ENCODE data around the gene HNF1A. TPM values are rescaled to one million over a fixed set of nuclear protein-coding genes. Genes with fewer than 3 reads are reported as not detected.

Gene HNF1A
- total RNA-seq, 2 donors from 2014 or later = 0.24 to 0.42 TPM

DNA sequence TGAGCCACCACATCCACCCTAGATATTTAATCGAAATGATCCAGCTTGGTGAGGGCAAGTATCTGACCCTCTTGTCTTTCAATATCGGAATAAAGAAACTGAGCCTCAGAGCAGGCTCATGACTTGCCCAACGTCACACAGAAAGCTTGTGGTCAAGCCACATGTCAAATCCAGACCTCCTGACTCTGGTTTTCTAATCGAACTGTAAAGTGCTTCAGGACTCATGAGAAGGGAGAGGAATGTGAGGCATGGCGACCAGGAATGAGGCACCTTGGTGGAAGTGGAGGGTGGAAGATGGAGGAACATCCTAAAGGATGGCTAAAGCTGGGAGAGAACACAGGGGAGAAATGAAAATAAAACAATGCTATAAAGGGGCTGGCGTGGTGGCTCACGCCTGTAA lies 46.3 kb upstream of the HNF1A start:
- Histone ChIP-seq H3K9me3 (ENCODE audit: control insufficient read depth, low read length) (no peaks in the 10 kb centered on the region), H3K27ac (ENCODE audit: low read depth, low read length) (no peak overlapping the region), H3K27me3 (ENCODE audit: control insufficient read depth, insufficient read depth, low read length, poor library complexity, severe bottlenecking) (no peaks in the 10 kb centered on the region), H3K36me3 (ENCODE audit: control insufficient read depth, insufficient read depth, low read length) (no peaks in the 10 kb centered on the region), H3K4me1 (ENCODE audit: control insufficient read depth, insufficient read depth, low read length) (no peaks in the 10 kb centered on the region), H3K4me3 (ENCODE audit: low read length) (no peak overlapping the region), H3K9ac (ENCODE audit: extremely low read depth, low read length, poor library complexity, severe bottlenecking) (no peak overlapping the region)
- 90% methylated on average over 7 of the region's 7 CpGs for WGBS, 2 experiments (ENCODE audit: insufficient coverage in 1 of 2, insufficient read length in 1 of 2)
- no peak overlapping the region for H3K4me3 Mint-ChIP-seq
- TF ChIP-seq, protein P1, sequence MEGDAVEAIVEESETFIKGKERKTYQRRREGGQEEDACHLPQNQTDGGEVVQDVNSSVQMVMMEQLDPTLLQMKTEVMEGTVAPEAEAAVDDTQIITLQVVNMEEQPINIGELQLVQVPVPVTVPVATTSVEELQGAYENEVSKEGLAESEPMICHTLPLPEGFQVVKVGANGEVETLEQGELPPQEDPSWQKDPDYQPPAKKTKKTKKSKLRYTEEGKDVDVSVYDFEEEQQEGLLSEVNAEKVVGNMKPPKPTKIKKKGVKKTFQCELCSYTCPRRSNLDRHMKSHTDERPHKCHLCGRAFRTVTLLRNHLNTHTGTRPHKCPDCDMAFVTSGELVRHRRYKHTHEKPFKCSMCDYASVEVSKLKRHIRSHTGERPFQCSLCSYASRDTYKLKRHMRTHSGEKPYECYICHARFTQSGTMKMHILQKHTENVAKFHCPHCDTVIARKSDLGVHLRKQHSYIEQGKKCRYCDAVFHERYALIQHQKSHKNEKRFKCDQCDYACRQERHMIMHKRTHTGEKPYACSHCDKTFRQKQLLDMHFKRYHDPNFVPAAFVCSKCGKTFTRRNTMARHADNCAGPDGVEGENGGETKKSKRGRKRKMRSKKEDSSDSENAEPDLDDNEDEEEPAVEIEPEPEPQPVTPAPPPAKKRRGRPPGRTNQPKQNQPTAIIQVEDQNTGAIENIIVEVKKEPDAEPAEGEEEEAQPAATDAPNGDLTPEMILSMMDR (conservative IDR thresholded peaks at IDR 0.05) = no peak
- no peak for DNase-seq
- no peaks in the 10 kb centered on the region for H3K36me3 Mint-ChIP-seq (ENCODE audit: low read depth)
- no peak overlapping the region for H3K27ac Mint-ChIP-seq
- peaks cover 2% of the 10 kb centered on the region for H3K27me3 Mint-ChIP-seq (ENCODE audit: insufficient read depth)
- H3K4me1 Mint-ChIP-seq = no peaks in the 10 kb centered on the region
- no peaks in the 10 kb centered on the region for H3K9me3 Mint-ChIP-seq

DNA sequence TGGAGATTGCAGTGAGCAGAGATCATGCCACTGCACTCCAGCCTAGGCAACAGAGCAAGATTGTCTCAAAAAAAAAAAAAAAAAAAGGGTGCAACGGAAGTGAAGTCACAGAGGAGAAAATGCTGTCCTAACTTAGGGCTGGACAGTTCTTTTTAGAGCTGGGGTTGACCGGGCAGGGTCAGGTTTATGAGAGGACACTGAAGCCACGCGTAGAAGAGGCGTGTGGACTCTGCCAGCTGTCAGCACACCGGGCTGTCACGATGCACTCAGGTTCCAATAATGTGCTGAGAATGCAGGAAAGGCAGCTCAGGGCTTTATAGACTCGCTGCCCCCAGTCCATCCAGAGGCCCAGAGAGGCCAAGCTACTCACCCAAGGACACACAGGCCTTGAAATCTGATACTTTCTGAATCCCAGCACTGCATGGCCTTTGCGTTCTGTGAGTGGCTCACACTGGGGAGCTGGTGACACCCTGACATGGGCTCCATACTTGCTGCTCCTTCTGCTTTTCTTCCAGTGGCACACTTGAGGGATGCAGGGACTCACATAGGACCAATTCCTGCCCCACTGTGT lies 45.3 kb upstream of the HNF1A start:
- Histone ChIP-seq H3K27me3 (ENCODE audit: control insufficient read depth, insufficient read depth, low read length, poor library complexity, severe bottlenecking) (no peaks in the 10 kb centered on the region), H3K4me1 (ENCODE audit: control insufficient read depth, insufficient read depth, low read length) (no peaks in the 10 kb centered on the region), H3K9ac (ENCODE audit: extremely low read depth, low read length, poor library complexity, severe bottlenecking) (no peak overlapping the region), H3K27ac (ENCODE audit: low read depth, low read length) (no peak overlapping the region), H3K9me3 (ENCODE audit: control insufficient read depth, low read length) (no peaks in the 10 kb centered on the region), H3K36me3 (ENCODE audit: control insufficient read depth, insufficient read depth, low read length) (no peaks in the 10 kb centered on the region), H3K4me3 (ENCODE audit: low read length) (no peak overlapping the region)
- no peaks in the 10 kb centered on the region for H3K9me3 Mint-ChIP-seq
- TF ChIP-seq, protein P1 (conservative IDR thresholded peaks at IDR 0.05) = no peak
- no peak overlapping the region for H3K4me3 Mint-ChIP-seq
- H3K27ac Mint-ChIP-seq = no peak overlapping the region
- WGBS, 2 experiments (ENCODE audit: insufficient coverage in 1 of 2, insufficient read length in 1 of 2) = 90% methylated on average over 8 to 9 of the region's 9 CpGs
- peaks cover 4% of the 10 kb centered on the region for H3K27me3 Mint-ChIP-seq (ENCODE audit: insufficient read depth)
- no peaks in the 10 kb centered on the region for H3K36me3 Mint-ChIP-seq (ENCODE audit: low read depth)
- no peaks in the 10 kb centered on the region for H3K4me1 Mint-ChIP-seq
- DNase-seq = no peak

DNA sequence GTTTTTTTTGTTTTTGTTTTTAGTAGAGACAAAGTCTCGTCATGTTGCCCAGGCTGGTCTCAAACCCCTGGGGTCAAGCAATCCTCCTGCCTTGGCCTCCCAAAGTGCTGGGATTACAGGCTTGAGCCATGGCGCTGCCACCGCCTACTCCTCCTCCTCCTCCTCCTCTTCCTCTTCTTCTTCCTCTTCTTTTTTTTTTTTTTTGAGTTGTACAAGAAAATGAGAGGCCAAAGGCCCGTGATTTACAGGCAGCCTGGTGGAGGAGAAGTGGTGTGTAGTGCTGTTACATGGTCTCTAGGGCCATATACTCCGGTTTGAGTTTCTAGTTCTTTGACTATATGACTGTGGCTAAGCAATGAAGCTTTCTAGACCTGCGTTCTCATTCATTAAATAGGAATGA lies 44.6 kb upstream of the HNF1A start:
- 74% methylated on average over 4 of the region's 6 CpGs; no CpG with 5 or more reads in 1 of the 2 experiments for WGBS, 2 experiments (ENCODE audit: insufficient coverage in 1 of 2, insufficient read length in 1 of 2)
- Histone ChIP-seq H3K36me3 (ENCODE audit: control insufficient read depth, insufficient read depth, low read length) (no peaks in the 10 kb centered on the region), H3K9ac (ENCODE audit: extremely low read depth, low read length, poor library complexity, severe bottlenecking) (no peak overlapping the region), H3K4me3 (ENCODE audit: low read length) (no peak overlapping the region), H3K27ac (ENCODE audit: low read depth, low read length) (no peak overlapping the region), H3K27me3 (ENCODE audit: control insufficient read depth, insufficient read depth, low read length, poor library complexity, severe bottlenecking) (no peaks in the 10 kb centered on the region), H3K9me3 (ENCODE audit: control insufficient read depth, low read length) (no peaks in the 10 kb centered on the region), H3K4me1 (ENCODE audit: control insufficient read depth, insufficient read depth, low read length) (no peaks in the 10 kb centered on the region)
- TF ChIP-seq, protein P1 (conservative IDR thresholded peaks at IDR 0.05) = no peak
- no peaks in the 10 kb centered on the region for H3K4me1 Mint-ChIP-seq
- no peak overlapping the region for H3K27ac Mint-ChIP-seq
- no peaks in the 10 kb centered on the region for H3K36me3 Mint-ChIP-seq (ENCODE audit: low read depth)
- no peaks in the 10 kb centered on the region for H3K9me3 Mint-ChIP-seq
- H3K27me3 Mint-ChIP-seq (ENCODE audit: insufficient read depth) = peaks cover 4% of the 10 kb centered on the region
- DNase-seq = no peak
- H3K4me3 Mint-ChIP-seq = no peak overlapping the region

All from endodermal cell (in vitro differentiated cells).